ENCODE data around the gene FOLR2. TPM values are rescaled to one million over a fixed set of nuclear protein-coding genes. Genes with fewer than 3 reads are reported as not detected.

The FOLR2 gene
- polyA plus RNA-seq, 1 of the 3 experiments (the other 2 are of a cell fraction), result not detected

GRCh38 chr11:72238492-72239312, 22.1 kb downstream of the FOLR2 start:
- Histone ChIP-seq H4K20me1 (ENCODE audit: insufficient read depth) (peaks cover 11% of the 10 kb centered on the region; the same call in 1 of the 2 replicates), H3K27ac (ENCODE audit: low read depth in 2 of 2, low read length in 1 of 2) (peak overlapping the region; percentile 64 to 90), H3K4me1 (ENCODE audit: control insufficient read depth in 1 of 2, insufficient read depth in 2 of 2, low read depth in 1 of 2, low read length in 1 of 2) (peaks cover 17 to 27% of the 10 kb centered on the region in 2 experiments; a peak in 2 of 4 replicates), H3K9ac (peak overlapping the region; percentile 50; the same call in 1 of the 2 replicates), H3K79me2 (ENCODE audit: insufficient read depth) (peaks cover 24% of the 10 kb centered on the region), H3K4me2 (peak overlapping the region; percentile 75; the same call in 1 of the 2 replicates), H3K9me3 (no peaks in the 10 kb centered on the region), H3F3A (replicated peaks; ENCODE audit: insufficient read depth) (peaks cover 56% of the 10 kb centered on the region), H2AFZ (ENCODE audit: low read depth) (no peak overlapping the region), H3K27me3 (ENCODE audit: insufficient read depth) (no peaks in the 10 kb centered on the region), H3K36me3 (replicated peaks in 1 of 2; ENCODE audit: control insufficient read depth in 1 of 2, insufficient read depth in 2 of 2, low read length in 1 of 2) (peaks cover 15 to 45% of the 10 kb centered on the region in 2 experiments), H3K9me2 (no peaks in the 10 kb centered on the region), H3K4me3 (ENCODE audit: low read depth in 2 of 2, low read length in 1 of 2) (peak overlapping the region; percentile 30 to 83; a peak in 3 of 4 replicates)
- ChIA-PET POLR2A (interaction anchor here (0.7 to 15.5 kb wide), 17 partner anchors 9 to 191 kb away, joined by 3 to 880 read pairs (median 27); partner anchors contain the start of genes ANAPC15 and INPPL1), CTCF (interaction anchor here (0.6 to 19.7 kb wide), 36 partner anchors 10 to 309 kb away, joined by 3 to 314 read pairs (median 5); partner anchors contain the start of genes CLPB, INPPL1 and RNF121)
- peak; percentile 63 for DNase-seq
- WGBS (ENCODE audit: low lambda C conversion rate), result 43% methylated on average over 26 of the region's 28 CpGs
- no peak for TF ChIP-seq SMC3 (IDR thresholded peaks at IDR 0.05; ENCODE audit: low read depth, low read length)
- TF ChIP-seq, protein P1, sequence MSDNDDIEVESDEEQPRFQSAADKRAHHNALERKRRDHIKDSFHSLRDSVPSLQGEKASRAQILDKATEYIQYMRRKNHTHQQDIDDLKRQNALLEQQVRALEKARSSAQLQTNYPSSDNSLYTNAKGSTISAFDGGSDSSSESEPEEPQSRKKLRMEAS (IDR thresholded peaks at IDR 0.05; ENCODE audit: low read depth), result no peak
- no peak for TF ChIP-seq REST (IDR thresholded peaks at IDR 0.05; ENCODE audit: low read depth, low read length)
- TF ChIP-seq MEF2A (IDR thresholded peaks at IDR 0.05; ENCODE audit: borderline replicate concordance, low read depth), result no peak
- TF ChIP-seq RXRA (IDR thresholded peaks at IDR 0.05; ENCODE audit: borderline replicate concordance, low read depth), result no peak
- TF ChIP-seq TCF12 (IDR thresholded peaks at IDR 0.05), result no peak
- TF ChIP-seq, protein P2, sequence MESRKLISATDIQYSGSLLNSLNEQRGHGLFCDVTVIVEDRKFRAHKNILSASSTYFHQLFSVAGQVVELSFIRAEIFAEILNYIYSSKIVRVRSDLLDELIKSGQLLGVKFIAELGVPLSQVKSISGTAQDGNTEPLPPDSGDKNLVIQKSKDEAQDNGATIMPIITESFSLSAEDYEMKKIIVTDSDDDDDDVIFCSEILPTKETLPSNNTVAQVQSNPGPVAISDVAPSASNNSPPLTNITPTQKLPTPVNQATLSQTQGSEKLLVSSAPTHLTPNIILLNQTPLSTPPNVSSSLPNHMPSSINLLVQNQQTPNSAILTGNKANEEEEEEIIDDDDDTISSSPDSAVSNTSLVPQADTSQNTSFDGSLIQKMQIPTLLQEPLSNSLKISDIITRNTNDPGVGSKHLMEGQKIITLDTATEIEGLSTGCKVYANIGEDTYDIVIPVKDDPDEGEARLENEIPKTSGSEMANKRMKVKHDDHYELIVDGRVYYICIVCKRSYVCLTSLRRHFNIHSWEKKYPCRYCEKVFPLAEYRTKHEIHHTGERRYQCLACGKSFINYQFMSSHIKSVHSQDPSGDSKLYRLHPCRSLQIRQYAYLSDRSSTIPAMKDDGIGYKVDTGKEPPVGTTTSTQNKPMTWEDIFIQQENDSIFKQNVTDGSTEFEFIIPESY (IDR thresholded peaks at IDR 0.05; ENCODE audit: borderline replicate concordance, low read depth), result no peak
- TF ChIP-seq CHD2 (IDR thresholded peaks at IDR 0.05; ENCODE audit: low read length, partially characterized antibody), result peak; percentile 4
- TF ChIP-seq NFIC (IDR thresholded peaks at IDR 0.05; ENCODE audit: borderline replicate concordance), result no peak
- no peak for TF ChIP-seq TEAD4 (IDR thresholded peaks at IDR 0.05; ENCODE audit: borderline replicate concordance, insufficient read depth)
- TF ChIP-seq USF1 (IDR thresholded peaks at IDR 0.05; ENCODE audit: borderline replicate concordance, low read depth), result no peak
- TF ChIP-seq RCOR1 (IDR thresholded peaks at IDR 0.05; ENCODE audit: low read length), result no peak
- no peak for TF ChIP-seq FOXM1 (IDR thresholded peaks at IDR 0.05; ENCODE audit: low read depth)
- TF ChIP-seq FOXJ3 (CRISPR knock-in tag; IDR thresholded peaks at IDR 0.05), result no peak
- TF ChIP-seq EP300 (IDR thresholded peaks at IDR 0.05; ENCODE audit: borderline replicate concordance in 1 of 2, low read depth in 1 of 2, low read length in 1 of 2), result no peak
- no peak for TF ChIP-seq TAF1 (IDR thresholded peaks at IDR 0.05; ENCODE audit: borderline replicate concordance, low read depth, low read length)
- no peak for TF ChIP-seq GABPA (IDR thresholded peaks at IDR 0.05; ENCODE audit: low read depth)
- no peak for TF ChIP-seq MXI1 (IDR thresholded peaks at IDR 0.05; ENCODE audit: low read depth, low read length)
- TF ChIP-seq POLR2AphosphoS5 (IDR thresholded peaks at IDR 0.05; ENCODE audit: low read depth, low read length), result peak; percentile 5; the same call in 1 of the 2 replicates
- no peak for TF ChIP-seq NRF1 (IDR thresholded peaks at IDR 0.05; ENCODE audit: low read depth, low read length)
- no peak for TF ChIP-seq EZH2phosphoT487 (IDR thresholded peaks at IDR 0.05; ENCODE audit: borderline replicate concordance, low read depth)
- TF ChIP-seq, protein P3, sequence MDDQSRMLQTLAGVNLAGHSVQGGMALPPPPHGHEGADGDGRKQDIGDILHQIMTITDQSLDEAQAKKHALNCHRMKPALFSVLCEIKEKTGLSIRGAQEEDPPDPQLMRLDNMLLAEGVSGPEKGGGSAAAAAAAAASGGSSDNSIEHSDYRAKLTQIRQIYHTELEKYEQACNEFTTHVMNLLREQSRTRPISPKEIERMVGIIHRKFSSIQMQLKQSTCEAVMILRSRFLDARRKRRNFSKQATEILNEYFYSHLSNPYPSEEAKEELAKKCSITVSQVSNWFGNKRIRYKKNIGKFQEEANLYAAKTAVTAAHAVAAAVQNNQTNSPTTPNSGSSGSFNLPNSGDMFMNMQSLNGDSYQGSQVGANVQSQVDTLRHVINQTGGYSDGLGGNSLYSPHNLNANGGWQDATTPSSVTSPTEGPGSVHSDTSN (IDR thresholded peaks at IDR 0.05), result no peak; the same call in 1 of the 2 replicates
- no peak for TF ChIP-seq FOSL2 (IDR thresholded peaks at IDR 0.05; ENCODE audit: borderline replicate concordance, low read depth)

Measured in SK-N-SH (cell line).